ENCODE measurements around the gene TMEM214. TPM values are rescaled to one million over a fixed set of nuclear protein-coding genes. Genes with fewer than 3 reads are reported as not detected.

Gene TMEM214
- polyA plus RNA-seq, 1 donor, result 68.0 TPM

DNA sequence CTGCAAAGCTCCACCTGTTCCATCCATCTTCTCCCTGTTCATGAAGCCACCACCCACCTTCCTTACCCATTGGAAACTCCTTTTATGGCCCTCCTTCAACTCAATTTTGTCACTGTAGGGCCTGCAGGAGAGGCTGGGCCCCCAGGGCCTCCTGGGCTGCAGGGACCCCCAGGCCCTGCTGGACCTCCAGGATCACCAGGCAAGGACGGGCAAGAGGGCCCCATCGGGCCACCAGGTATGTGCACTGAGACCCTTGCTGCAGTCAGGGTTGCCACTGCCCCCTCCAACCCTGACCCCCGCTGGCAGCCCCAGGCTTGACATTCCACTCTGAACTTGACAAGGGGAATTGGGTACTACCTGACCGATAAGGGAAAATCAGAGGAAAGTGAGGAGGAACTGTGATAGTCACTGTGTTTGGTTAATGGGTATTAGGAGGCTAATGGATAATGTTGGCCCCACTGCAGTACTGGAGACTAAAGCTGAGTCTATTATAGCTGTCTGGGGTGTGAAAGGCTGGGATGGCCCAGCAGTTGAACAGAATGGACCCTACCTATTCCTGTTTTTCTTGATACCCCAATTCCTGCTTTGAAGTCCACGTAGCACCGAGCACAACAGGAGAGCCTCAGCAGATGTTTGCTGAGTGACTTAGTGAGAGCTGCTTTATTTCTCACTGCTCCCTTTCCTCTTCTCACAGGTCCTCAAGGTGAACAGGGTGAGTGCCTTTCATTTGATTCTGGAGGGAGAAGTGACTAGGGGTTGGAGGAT, 51.7 kb downstream of the TMEM214 start:
- no peak for DNase-seq (ENCODE audit: low read depth)

GRCh38 chr2:27085062-27085672, 52.4 kb downstream of the TMEM214 start:
- DNase-seq (ENCODE audit: low read depth), result no peak

DNA sequence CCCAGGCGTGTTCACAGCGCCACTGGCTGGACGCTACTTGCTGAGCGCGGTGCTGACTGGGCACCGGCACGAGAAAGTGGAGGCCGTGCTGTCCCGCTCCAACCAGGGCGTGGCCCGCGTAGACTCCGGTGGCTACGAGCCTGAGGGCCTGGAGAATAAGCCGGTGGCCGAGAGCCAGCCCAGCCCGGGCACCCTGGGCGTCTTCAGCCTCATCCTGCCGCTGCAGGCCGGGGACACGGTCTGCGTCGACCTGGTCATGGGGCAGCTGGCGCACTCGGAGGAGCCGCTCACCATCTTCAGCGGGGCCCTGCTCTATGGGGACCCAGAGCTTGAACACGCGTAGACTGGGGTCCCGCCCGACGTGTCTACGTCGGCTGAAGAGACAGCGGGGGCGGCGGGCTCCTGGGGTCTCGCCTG, 52.9 kb downstream of the TMEM214 start:
- no peak for DNase-seq (ENCODE audit: low read depth)

DNA sequence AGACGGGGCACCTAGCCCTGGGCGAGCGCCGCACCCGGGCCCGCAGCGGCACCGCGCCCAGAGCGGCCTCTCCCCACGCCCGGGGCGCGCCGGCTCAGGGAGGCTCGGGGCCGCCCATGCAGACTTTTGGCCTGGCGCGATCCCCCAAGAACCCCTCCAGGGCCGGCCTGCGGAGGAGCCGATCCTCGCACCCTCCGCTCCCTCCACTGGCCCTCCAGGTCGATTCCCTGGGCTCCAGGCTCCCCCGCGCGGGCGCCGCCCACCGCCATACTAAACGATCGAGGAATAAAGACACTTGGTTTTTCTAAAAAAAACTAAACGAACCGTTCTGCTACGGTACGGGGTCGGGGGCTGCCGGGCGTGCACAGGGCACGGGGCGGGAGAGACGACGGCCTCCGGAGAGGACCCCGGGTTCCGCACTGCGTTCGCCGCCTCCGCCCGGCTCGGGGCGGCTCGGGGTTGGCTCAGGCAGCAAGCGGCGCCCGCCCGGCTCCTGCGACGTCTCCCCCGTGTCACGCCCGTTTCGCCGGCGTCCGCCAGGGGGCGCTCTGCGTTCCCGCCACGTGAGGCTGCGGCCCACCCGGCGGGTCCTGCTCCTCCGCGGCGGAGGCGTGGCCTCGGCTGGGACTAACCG, 53.4 kb downstream of the TMEM214 start:
- peak; percentile 76 for DNase-seq (ENCODE audit: low read depth)

DNA sequence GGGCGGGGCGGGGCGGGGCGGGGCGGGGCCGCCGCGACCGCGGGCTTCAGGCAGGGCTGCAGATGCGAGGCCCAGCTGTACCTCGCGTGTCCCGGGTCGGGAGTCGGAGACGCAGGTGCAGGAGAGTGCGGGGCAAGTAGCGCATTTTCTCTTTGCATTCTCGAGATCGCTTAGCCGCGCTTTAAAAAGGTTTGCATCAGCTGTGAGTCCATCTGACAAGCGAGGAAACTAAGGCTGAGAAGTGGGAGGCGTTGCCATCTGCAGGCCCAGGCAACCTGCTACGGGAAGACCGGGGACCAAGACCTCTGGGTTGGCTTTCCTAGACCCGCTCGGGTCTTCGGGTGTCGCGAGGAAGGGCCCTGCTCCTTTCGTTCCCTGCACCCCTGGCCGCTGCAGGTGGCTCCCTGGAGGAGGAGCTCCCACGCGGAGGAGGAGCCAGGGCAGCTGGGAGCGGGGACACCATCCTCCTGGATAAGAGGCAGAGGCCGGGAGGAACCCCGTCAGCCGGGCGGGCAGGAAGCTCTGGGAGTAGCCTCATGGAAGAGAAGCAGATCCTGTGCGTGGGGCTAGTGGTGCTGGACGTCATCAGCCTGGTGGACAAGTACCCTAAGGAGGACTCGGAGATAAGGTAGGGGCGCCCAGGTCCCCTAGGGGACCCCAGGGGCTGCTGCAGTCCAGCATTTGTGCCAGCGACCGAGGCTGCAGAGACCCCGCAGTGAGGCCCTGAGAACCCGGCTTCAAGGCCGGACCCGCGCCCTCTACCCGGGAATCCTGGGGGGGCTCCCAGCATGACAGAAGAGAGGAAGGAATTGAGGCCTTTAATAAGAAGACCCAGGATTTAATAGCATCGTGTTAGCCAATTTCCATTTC, 54.2 kb downstream of the TMEM214 start, which contains the start of gene KHK:
Gene KHK (plus strand): TSS at position 49 of the 870 bp plus-strand sequence. CDS start 488 bp downstream, at position 537.
- DNase-seq (ENCODE audit: low read depth), result no peak

GRCh38 chr2:27087823-27088410, 55.2 kb downstream of the TMEM214 start:
- DNase-seq (ENCODE audit: low read depth), result no peak

GRCh38 chr2:27088634-27089033, 55.9 kb downstream of the TMEM214 start:
- DNase-seq (ENCODE audit: low read depth), result no peak

DNA sequence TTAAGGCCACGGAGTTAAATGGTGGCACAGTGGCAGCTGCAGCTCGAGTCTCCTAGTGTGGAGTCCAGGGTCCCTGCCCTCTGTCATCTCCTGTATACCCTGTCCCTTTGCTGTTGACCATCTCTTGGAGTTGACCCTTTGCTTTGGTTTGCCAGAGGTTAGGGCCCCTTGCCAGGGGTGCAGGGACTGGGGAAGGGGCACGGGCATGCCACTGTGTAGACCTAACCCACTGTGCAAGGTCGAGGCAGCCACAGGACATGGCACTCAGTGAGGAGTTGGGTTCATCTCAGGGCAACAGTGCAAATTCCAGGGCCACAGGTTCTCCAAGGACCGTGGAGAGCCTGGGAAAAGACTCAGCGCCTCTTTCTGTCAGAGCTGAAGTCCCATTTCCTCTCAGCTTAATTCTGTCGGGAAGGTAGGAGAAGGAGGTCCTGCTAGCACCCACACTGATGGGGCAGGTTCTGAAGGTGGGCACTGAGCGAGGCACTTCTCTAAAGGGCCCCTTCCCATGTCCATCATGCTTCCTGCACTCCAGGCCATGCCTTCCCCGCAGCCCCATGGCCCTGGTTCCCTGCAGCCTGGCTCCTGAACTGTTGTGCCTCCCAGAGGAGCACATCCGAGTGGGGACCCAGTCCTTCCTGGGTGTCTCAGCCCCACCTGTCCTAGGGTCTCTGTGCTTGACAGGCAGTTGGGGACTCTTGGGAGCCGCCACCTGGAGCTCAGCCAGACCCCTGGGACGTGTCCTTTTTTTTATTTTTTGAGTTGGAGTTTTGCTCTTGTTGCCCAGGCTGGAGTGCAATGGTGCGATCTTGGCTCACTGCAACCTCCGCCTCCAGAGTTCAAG, 56.6 kb downstream of the TMEM214 start:
- no peak for DNase-seq (ENCODE audit: low read depth)

Other genes with a start within 250 kb of the TMEM214 start
- gene CENPA, start 246.9 kb upstream of the TMEM214 start, polyA plus RNA-seq (ENCODE audit: insufficient read length), result 3.5 TPM
- 19.1 TPM for gene DPYSL5, start 184.8 kb upstream of the TMEM214 start, polyA plus RNA-seq (ENCODE audit: insufficient read length)
- gene MAPRE3, start 62.3 kb upstream of the TMEM214 start, polyA plus RNA-seq (ENCODE audit: insufficient read length), result 28.0 TPM
- gene AGBL5, start 18.7 kb downstream of the TMEM214 start, polyA plus RNA-seq (ENCODE audit: insufficient read length), result 17.2 TPM
- 228 TPM for gene OST4, start 38.7 kb downstream of the TMEM214 start, polyA plus RNA-seq (ENCODE audit: insufficient read length)
- gene EMILIN1, start 45.6 kb downstream of the TMEM214 start, polyA plus RNA-seq (ENCODE audit: insufficient read length), result 61.4 TPM
- gene KHK, start 53.8 kb downstream of the TMEM214 start, polyA plus RNA-seq (ENCODE audit: insufficient read length), result 1.9 TPM
- gene CGREF1, start 86.2 kb downstream of the TMEM214 start, polyA plus RNA-seq (ENCODE audit: insufficient read length), result 1.0 TPM
- 0.49 TPM for gene ABHD1, start 90.8 kb downstream of the TMEM214 start, polyA plus RNA-seq (ENCODE audit: insufficient read length)
- 35.4 TPM for gene PREB, start 101.7 kb downstream of the TMEM214 start, polyA plus RNA-seq (ENCODE audit: insufficient read length)
- gene PRR30, start 106.4 kb downstream of the TMEM214 start, polyA plus RNA-seq (ENCODE audit: insufficient read length), result not detected
- 0.49 TPM for gene TCF23, start 116.0 kb downstream of the TMEM214 start, polyA plus RNA-seq (ENCODE audit: insufficient read length)
- 85.3 TPM for gene ATRAID, start 179.1 kb downstream of the TMEM214 start, polyA plus RNA-seq (ENCODE audit: insufficient read length)
- gene SLC5A6, start 179.3 kb downstream of the TMEM214 start, polyA plus RNA-seq (ENCODE audit: insufficient read length), result 19.3 TPM
- 26.9 TPM for gene CAD, start 184.4 kb downstream of the TMEM214 start, polyA plus RNA-seq (ENCODE audit: insufficient read length)
- 0.85 TPM for gene SLC30A3, start 230.1 kb downstream of the TMEM214 start, polyA plus RNA-seq (ENCODE audit: insufficient read length)
- 0.24 TPM for gene DNAJC5G, start 242.5 kb downstream of the TMEM214 start, polyA plus RNA-seq (ENCODE audit: insufficient read length)
- gene TRIM54, start 249.5 kb downstream of the TMEM214 start, polyA plus RNA-seq (ENCODE audit: insufficient read length), result 105 TPM